WTC11 (cell line): ENCODE measurements around the gene XKR8. TPM values are rescaled to one million over a fixed set of nuclear protein-coding genes. Genes with fewer than 3 reads are reported as not detected.

Experiments
- ATAC-seq: fragments of 200-7000 bp; cut with Tn5 transposase; 2 replicates; pipeline ENCODE4 v1.10.0; 2021; ENCODE audit warnings: mild to moderate bottlenecking, moderate library complexity
- CTCF ChIA-PET: fragments of 300-600 bp; sonication (Branson Sonifier 250); formaldehyde crosslinking; loops from one replicate; lab custom pipeline; 2021; ENCODE audit warnings: antibody characterized with exemption; lab: Charles Lee
- POLR2A ChIA-PET: fragments of 350-600 bp; sonication (Branson Sonifier 250); formaldehyde crosslinking; loops from one replicate; lab custom pipeline; 2021; ENCODE audit warnings: antibody characterized with exemption; lab: Charles Lee
- DNase-seq: peaks from one replicate; pipeline ENCODE4 v3.0.0; 2021; ENCODE audit warnings: low spot score
- H3K27ac Mint-ChIP-seq: 2 replicates; pipeline ENCODE4 v1.8.0; 2021; ENCODE audit warnings: mixed read lengths
- H3K27me3 Mint-ChIP-seq: 2 replicates; pipeline ENCODE4 v1.8.0; 2021; ENCODE audit warnings: low read depth, mild to moderate bottlenecking, moderate library complexity, mixed read lengths
- H3K36me3 Mint-ChIP-seq: 2 replicates; pipeline ENCODE4 v1.8.0; 2021; ENCODE audit warnings: mixed read lengths
- H3K4me1 Mint-ChIP-seq: 2 replicates; pipeline ENCODE4 v1.8.0; 2022; ENCODE audit warnings: mixed read lengths
- H3K4me3 Mint-ChIP-seq: 2 replicates; pipeline ENCODE4 v1.8.0; 2021; ENCODE audit warnings: mild to moderate bottlenecking, moderate library complexity, mixed read lengths
- H3K9me3 Mint-ChIP-seq: 2 replicates; pipeline ENCODE4 v1.8.0; 2021; ENCODE audit warnings: mixed read lengths
- FOXP1 ChIP-seq: sonication (generic); formaldehyde crosslinking; IDR thresholded peaks from 2 replicates; pipeline ENCODE4 v1.8.0; 2022; ENCODE audit warnings: missing genetic modification reagents, mild to moderate bottlenecking, moderate library complexity, borderline replicate concordance
- KAT7 ChIP-seq: sonication (generic); formaldehyde crosslinking; IDR thresholded peaks from 2 replicates; pipeline ENCODE4 v1.8.1; 2023; ENCODE audit warnings: missing genetic modification reagents, mild to moderate bottlenecking, borderline replicate concordance
- TCF7 ChIP-seq: sonication (generic); formaldehyde crosslinking; IDR thresholded peaks from 2 replicates; pipeline ENCODE4 v1.8.0; 2022; ENCODE audit warnings: mild to moderate bottlenecking, low read depth, missing genetic modification reagents, moderate library complexity
- ZNF396 ChIP-seq: fragments of 250-450 bp; sonication (Bioruptor Pico); IDR thresholded peaks from 2 replicates; pipeline ENCODE4 v1.8.0; 2021; ENCODE audit warnings: mild to moderate bottlenecking, moderate library complexity, borderline replicate concordance
- ZNF416 ChIP-seq: fragments of 250-450 bp; sonication (Bioruptor Pico); IDR thresholded peaks from 2 replicates; pipeline ENCODE4 v1.9.0; 2021; ENCODE audit warnings: mild to moderate bottlenecking, inconsistent platforms
- ZNF671 ChIP-seq: fragments of 250-450 bp; sonication (Bioruptor Pico); IDR thresholded peaks from 2 replicates; pipeline ENCODE4 v1.8.0; 2021; ENCODE audit warnings: mild to moderate bottlenecking
- total RNA-seq: library from RNA; stranded (reverse); gene quantifications from 3 replicates; pipeline ENCODE4 v1.2.3, GENCODE V29; 2021
- TF ChIP-seq, protein P1 (sequence below): sonication (generic); formaldehyde crosslinking; IDR thresholded peaks from 2 replicates; pipeline ENCODE4 v1.8.1; 2022; ENCODE audit warnings: mild to moderate bottlenecking, missing genetic modification reagents, moderate library complexity, borderline replicate concordance
- TF ChIP-seq, protein P2 (sequence below): fragments of 250-450 bp; sonication (Bioruptor Pico); IDR thresholded peaks from 2 replicates; pipeline ENCODE4 v2.1.2; 2022; ENCODE audit warnings: mild to moderate bottlenecking, moderate library complexity
- TF ChIP-seq, protein P3 (sequence below): sonication (generic); formaldehyde crosslinking; conservative IDR thresholded peaks from 2 replicates; pipeline ENCODE4 v1.8.1; 2023; ENCODE audit warnings: mild to moderate bottlenecking, low read depth, missing genetic modification reagents, moderate library complexity
- TF ChIP-seq, protein P4 (sequence below): sonication (generic); formaldehyde crosslinking; IDR thresholded peaks from 2 replicates; pipeline ENCODE4 v1.8.0; 2023; ENCODE audit warnings: missing genetic modification reagents
- TF ChIP-seq, protein P5 (sequence below): fragments of 200-600 bp; IDR thresholded peaks from 2 replicates; pipeline ENCODE4 v1.8.0; 2022; ENCODE audit warnings: antibody characterized with exemption
- TF ChIP-seq, protein P6 (sequence below): sonication (generic); formaldehyde crosslinking; IDR thresholded peaks from 2 replicates; pipeline ENCODE4 v1.8.1; 2023; ENCODE audit warnings: mild to moderate bottlenecking, missing genetic modification reagents
- TF ChIP-seq, protein P7 (sequence below): sonication (generic); formaldehyde crosslinking; IDR thresholded peaks from 2 replicates; pipeline ENCODE4 v1.8.1; 2022; ENCODE audit warnings: missing genetic modification reagents, borderline replicate concordance

XKR8 gene
- total RNA-seq, 1 experiment from 2014 or later, result 15.5 TPM

DNA sequence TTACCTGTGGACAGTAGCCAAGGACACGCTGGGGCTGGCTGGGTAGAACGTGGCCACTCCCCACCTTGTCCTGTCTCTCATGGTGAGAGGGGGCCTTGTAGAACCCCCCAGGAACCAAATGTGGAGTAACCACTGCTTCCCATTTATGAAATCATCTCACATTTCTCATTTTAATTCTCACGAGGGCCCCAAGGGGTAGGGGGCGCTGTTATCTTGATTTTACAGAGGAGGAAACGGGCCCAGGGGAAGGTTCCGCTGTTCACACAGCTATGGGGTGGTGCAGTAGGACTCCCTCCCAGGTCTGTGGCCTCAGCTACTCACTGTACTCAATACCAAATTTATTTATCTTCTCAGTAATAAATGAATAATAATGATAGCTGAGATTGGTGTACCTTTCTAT, 19.5 kb upstream of the XKR8 start:
- CTCF ChIA-PET, result interaction anchor here (0.5 to 2.5 kb wide), 14 partner anchors 8 to 224 kb away, joined by 3 to 17 read pairs (median 4); partner anchors contain the start of genes EYA3, STX12 and XKR8

DNA sequence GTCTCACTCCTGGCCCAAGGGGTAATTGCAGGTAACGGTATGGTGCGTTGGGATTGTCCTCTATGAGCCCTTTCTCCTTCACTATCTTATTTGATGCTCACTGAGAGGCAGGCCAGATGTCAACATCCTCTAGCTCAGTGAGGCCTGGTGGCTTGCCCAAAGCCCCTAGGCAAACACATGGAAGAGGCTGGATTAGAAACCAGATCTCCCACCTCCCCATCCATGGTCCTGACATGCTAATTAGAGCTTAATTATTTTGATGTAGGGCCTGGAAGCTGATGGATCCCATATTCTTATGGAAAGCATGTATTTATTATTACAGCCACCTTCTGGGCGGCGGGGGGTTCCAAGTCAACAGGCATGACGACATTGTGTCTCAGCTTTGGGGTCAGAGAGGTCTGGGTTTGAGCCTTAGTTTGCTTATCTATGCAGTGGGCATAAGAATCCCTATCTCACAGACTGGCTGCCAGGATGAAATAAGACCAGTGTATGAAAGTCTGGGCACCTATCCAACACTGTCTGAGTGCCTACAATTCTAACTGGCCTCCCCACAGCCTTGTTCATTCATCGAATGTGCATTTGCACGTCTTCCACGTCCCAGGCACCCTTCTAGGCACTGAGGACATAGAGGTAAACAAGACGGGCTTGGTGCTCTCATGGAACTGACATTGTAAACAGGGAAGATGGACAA, 18.8 kb upstream of the XKR8 start:
- H3K27me3 Mint-ChIP-seq, result no peaks in the 10 kb centered on the region; the same call in 1 of the 2 replicates
- ChIA-PET CTCF (interaction anchor here (0.5 to 2.5 kb wide), 13 partner anchors 8 to 224 kb away, joined by 3 to 17 read pairs (median 4); partner anchors contain the start of genes EYA3, STX12 and XKR8), POLR2A (no interaction called here)
- peak overlapping the region; percentile 31; the same call in 1 of the 2 replicates for H3K27ac Mint-ChIP-seq
- ATAC-seq (no peak), DNase-seq (no peak)
- TF ChIP-seq, protein P1, sequence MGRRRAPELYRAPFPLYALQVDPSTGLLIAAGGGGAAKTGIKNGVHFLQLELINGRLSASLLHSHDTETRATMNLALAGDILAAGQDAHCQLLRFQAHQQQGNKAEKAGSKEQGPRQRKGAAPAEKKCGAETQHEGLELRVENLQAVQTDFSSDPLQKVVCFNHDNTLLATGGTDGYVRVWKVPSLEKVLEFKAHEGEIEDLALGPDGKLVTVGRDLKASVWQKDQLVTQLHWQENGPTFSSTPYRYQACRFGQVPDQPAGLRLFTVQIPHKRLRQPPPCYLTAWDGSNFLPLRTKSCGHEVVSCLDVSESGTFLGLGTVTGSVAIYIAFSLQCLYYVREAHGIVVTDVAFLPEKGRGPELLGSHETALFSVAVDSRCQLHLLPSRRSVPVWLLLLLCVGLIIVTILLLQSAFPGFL (CRISPR knock-in tag), result no peak
- TF ChIP-seq, protein P2, sequence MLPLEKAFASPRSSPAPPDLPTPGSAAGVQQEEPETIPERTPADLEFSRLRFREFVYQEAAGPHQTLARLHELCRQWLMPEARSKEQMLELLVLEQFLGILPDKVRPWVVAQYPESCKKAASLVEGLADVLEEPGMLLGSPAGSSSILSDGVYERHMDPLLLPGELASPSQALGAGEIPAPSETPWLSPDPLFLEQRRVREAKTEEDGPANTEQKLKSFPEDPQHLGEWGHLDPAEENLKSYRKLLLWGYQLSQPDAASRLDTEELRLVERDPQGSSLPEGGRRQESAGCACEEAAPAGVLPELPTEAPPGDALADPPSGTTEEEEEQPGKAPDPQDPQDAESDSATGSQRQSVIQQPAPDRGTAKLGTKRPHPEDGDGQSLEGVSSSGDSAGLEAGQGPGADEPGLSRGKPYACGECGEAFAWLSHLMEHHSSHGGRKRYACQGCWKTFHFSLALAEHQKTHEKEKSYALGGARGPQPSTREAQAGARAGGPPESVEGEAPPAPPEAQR (CRISPR knock-in tag), result no peak
- TF ChIP-seq ZNF671 (CRISPR knock-in tag) (no peak), FOXP1 (CRISPR knock-in tag) (no peak), ZNF416 (CRISPR knock-in tag) (no peak)
- TF ChIP-seq, protein P3, sequence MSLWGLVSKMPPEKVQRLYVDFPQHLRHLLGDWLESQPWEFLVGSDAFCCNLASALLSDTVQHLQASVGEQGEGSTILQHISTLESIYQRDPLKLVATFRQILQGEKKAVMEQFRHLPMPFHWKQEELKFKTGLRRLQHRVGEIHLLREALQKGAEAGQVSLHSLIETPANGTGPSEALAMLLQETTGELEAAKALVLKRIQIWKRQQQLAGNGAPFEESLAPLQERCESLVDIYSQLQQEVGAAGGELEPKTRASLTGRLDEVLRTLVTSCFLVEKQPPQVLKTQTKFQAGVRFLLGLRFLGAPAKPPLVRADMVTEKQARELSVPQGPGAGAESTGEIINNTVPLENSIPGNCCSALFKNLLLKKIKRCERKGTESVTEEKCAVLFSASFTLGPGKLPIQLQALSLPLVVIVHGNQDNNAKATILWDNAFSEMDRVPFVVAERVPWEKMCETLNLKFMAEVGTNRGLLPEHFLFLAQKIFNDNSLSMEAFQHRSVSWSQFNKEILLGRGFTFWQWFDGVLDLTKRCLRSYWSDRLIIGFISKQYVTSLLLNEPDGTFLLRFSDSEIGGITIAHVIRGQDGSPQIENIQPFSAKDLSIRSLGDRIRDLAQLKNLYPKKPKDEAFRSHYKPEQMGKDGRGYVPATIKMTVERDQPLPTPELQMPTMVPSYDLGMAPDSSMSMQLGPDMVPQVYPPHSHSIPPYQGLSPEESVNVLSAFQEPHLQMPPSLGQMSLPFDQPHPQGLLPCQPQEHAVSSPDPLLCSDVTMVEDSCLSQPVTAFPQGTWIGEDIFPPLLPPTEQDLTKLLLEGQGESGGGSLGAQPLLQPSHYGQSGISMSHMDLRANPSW, result no peak
- TF ChIP-seq, protein P4, sequence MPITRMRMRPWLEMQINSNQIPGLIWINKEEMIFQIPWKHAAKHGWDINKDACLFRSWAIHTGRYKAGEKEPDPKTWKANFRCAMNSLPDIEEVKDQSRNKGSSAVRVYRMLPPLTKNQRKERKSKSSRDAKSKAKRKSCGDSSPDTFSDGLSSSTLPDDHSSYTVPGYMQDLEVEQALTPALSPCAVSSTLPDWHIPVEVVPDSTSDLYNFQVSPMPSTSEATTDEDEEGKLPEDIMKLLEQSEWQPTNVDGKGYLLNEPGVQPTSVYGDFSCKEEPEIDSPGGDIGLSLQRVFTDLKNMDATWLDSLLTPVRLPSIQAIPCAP (CRISPR knock-in tag), result no peak
- H3K4me3 Mint-ChIP-seq, result no peak overlapping the region
- H3K36me3 Mint-ChIP-seq, result no peaks in the 10 kb centered on the region; the same call in 1 of the 2 replicates
- H3K9me3 Mint-ChIP-seq, result no peaks in the 10 kb centered on the region
- peaks cover 28% of the 10 kb centered on the region for H3K4me1 Mint-ChIP-seq

More for the DNA sequence above, 19.5 kb upstream of the XKR8 start:
- no peak for TF ChIP-seq ZNF396 (CRISPR knock-in tag)
- TF ChIP-seq, protein P5, sequence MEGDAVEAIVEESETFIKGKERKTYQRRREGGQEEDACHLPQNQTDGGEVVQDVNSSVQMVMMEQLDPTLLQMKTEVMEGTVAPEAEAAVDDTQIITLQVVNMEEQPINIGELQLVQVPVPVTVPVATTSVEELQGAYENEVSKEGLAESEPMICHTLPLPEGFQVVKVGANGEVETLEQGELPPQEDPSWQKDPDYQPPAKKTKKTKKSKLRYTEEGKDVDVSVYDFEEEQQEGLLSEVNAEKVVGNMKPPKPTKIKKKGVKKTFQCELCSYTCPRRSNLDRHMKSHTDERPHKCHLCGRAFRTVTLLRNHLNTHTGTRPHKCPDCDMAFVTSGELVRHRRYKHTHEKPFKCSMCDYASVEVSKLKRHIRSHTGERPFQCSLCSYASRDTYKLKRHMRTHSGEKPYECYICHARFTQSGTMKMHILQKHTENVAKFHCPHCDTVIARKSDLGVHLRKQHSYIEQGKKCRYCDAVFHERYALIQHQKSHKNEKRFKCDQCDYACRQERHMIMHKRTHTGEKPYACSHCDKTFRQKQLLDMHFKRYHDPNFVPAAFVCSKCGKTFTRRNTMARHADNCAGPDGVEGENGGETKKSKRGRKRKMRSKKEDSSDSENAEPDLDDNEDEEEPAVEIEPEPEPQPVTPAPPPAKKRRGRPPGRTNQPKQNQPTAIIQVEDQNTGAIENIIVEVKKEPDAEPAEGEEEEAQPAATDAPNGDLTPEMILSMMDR, result peak; percentile 50; the same call in 1 of the 2 replicates
- TF ChIP-seq, all 79 proteins: peak for 1
- DNase-seq, result peak; percentile 66
- H3K9me3 Mint-ChIP-seq, result no peaks in the 10 kb centered on the region
- H3K27ac Mint-ChIP-seq, result peak overlapping the region; percentile 10; the same call in 1 of the 2 replicates
- H3K36me3 Mint-ChIP-seq, result no peaks in the 10 kb centered on the region; the same call in 1 of the 2 replicates
- POLR2A ChIA-PET, result no interaction called here
- H3K4me1 Mint-ChIP-seq, result peaks cover 35% of the 10 kb centered on the region
- peak; percentile 44 for ATAC-seq
- no peak overlapping the region for H3K4me3 Mint-ChIP-seq
- no peaks in the 10 kb centered on the region; the same call in 1 of the 2 replicates for H3K27me3 Mint-ChIP-seq

DNA sequence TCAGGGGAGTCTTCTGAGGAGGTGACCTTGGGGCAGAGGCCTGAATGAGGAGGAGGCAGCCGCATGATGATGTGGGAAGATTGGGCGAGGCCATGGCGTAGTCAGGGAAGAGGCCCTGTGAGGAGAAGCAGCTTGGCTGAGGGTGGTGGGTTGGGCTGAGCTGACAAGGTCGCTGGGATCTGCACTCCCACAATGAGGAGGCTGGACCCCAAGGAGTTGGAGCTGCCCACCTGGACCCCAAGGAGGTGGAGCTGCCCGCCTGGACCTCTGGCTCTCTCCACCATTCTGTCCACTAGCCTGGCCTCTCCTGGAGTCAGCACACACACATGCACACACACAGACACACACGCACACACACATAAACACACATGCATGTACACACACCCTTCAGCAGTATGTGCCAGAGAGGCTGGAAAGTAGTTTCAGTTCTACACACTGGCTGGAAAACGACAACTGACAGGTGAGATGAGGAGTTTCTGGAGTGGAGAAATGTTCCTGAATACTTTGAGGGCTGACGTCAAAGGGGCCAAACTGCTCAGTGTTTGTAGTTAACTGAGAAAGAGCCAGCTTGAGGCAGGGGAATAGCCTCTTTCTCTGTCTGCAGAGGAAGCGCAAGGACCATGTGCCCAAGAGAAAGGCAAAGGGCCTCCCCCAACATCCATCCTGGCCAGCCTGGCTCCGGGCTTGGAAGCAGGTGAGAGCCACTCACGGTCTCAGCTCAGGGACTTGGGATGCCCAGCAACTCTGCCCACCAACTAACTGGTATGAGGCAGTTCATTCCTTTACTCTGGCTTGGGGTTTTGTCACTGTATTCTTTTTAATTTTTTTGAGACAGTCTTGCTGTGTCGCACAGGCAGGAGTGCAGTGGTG, 17.9 kb upstream of the XKR8 start:
- peak overlapping the region; percentile 31; the same call in 1 of the 2 replicates for H3K27ac Mint-ChIP-seq
- DNase-seq (no peak), ATAC-seq (no peak)
- ChIA-PET POLR2A (no interaction called here), CTCF (interaction anchor here (2.5 kb wide), 1 partner anchor 18 kb away, joined by 17 read pairs; the partner anchor contains the start of gene XKR8)
- H3K27me3 Mint-ChIP-seq, result no peaks in the 10 kb centered on the region
- peaks cover 3% of the 10 kb centered on the region for H3K36me3 Mint-ChIP-seq
- H3K4me3 Mint-ChIP-seq, result no peak overlapping the region
- H3K4me1 Mint-ChIP-seq, result peaks cover 22% of the 10 kb centered on the region
- H3K9me3 Mint-ChIP-seq, result no peaks in the 10 kb centered on the region
- TF ChIP-seq, protein P1 (CRISPR knock-in tag), result no peak
- no peak for TF ChIP-seq KAT7 (CRISPR knock-in tag)
- TF ChIP-seq, protein P6, sequence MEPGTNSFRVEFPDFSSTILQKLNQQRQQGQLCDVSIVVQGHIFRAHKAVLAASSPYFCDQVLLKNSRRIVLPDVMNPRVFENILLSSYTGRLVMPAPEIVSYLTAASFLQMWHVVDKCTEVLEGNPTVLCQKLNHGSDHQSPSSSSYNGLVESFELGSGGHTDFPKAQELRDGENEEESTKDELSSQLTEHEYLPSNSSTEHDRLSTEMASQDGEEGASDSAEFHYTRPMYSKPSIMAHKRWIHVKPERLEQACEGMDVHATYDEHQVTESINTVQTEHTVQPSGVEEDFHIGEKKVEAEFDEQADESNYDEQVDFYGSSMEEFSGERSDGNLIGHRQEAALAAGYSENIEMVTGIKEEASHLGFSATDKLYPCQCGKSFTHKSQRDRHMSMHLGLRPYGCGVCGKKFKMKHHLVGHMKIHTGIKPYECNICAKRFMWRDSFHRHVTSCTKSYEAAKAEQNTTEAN, result no peak
- TF ChIP-seq TCF7, result no peak
- TF ChIP-seq, protein P7, sequence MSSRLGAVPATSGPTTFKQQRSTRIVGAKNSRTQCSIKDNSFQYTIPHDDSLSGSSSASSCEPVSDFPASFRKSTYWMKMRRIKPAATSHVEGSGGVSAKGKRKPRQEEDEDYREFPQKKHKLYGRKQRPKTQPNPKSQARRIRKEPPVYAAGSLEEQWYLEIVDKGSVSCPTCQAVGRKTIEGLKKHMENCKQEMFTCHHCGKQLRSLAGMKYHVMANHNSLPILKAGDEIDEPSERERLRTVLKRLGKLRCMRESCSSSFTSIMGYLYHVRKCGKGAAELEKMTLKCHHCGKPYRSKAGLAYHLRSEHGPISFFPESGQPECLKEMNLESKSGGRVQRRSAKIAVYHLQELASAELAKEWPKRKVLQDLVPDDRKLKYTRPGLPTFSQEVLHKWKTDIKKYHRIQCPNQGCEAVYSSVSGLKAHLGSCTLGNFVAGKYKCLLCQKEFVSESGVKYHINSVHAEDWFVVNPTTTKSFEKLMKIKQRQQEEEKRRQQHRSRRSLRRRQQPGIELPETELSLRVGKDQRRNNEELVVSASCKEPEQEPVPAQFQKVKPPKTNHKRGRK (CRISPR knock-in tag), result no peak
